Activated CD8-positive, alpha-beta memory T cell treated with anti-CD3 and anti-CD28 coated beads, Interleukin-2, amount 50 U/mL, for 48 hours (primary cell): ENCODE results near the gene LENEP.

Experiments
- DNase-seq: peaks from one replicate; pipeline ENCODE4 v3.0.0-alpha.2; 2020

LENEP gene

DNA sequence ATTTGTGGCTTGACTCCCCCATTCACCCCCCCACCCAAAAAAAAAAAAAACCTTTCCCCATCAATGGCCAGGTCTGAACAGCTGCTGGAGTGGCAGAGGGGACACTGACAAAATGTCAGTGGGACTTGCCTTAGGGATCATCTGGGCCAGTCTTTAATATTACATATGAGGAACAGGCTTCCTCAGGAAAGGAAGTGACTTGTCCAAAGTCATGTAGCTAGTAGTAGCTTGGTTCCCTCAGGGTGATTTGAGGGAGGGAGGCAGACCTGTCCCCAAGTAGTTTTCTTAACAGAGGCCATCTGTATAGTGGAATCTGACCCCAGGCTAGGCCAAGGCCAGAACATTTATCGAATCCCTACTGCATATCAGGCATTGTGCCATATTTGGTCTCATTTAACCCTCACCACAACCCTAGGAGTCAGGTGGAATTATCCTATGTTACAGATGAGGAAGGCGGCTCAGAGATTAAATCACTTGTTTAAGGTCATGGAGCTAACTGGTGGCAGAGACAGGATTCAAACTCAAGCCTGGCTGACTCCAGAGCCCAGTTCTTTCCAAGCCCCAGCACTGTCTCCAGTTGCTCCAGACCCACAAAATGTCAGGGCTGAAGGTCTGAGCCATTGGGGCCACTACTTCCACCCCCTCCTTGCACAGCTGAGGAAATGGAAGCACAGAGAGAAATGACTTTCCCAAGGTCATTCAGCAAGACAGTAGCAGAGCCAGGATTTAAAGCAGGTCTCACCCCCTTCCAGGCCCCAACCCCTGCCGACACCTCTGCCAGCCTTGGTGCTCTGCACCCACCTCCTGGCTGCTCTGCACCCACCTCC, 19.6 kb downstream of the LENEP start:
- peak; percentile 48 for DNase-seq

DNA sequence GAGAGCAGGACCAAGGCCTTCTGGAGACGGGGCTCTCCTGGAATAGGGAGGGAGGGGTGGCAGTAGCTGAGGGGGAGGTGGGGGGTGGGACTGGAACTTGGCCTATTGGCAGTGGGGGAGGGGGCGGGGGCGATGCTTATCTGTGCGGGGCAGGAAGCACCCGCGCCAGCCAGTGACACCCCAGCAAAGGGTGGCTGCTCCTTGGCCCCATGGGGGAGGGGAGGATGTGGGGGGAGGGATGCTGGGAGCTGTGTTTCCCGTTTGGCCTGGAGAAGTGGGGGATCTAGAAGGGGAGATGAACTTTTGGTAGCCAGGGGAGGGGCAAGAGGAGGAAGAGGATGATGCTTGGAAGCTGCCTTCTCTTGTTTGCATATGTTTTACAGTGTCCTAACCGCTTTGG, 20.2 kb downstream of the LENEP start:
- DNase-seq: peak; percentile 50

DNA sequence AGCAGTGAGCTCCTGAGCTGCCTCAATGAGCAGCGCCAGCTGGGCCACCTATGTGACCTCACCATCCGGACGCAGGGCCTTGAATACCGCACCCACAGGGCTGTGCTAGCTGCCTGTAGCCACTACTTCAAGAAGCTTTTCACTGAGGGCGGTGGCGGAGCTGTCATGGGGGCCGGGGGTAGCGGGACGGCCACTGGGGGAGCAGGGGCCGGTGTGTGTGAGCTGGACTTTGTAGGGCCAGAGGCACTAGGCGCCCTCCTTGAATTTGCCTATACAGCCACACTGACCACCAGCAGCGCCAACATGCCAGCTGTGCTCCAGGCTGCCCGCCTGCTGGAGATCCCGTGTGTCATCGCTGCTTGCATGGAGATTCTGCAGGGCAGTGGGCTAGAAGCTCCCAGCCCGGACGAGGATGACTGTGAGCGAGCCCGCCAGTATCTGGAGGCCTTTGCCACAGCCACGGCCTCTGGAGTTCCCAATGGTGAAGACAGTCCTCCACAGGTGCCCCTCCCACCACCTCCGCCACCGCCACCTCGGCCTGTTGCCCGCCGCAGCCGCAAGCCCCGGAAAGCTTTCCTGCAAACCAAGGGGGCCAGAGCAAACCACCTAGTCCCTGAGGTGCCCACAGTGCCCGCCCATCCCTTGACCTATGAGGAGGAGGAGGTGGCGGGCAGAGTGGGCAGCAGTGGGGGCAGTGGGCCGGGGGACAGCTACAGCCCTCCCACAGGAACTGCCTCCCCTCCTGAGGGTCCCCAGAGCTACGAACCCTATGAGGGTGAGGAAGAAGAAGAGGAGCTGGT, 21.5 kb downstream of the LENEP start:
- DNase-seq: peak; percentile 49

DNA sequence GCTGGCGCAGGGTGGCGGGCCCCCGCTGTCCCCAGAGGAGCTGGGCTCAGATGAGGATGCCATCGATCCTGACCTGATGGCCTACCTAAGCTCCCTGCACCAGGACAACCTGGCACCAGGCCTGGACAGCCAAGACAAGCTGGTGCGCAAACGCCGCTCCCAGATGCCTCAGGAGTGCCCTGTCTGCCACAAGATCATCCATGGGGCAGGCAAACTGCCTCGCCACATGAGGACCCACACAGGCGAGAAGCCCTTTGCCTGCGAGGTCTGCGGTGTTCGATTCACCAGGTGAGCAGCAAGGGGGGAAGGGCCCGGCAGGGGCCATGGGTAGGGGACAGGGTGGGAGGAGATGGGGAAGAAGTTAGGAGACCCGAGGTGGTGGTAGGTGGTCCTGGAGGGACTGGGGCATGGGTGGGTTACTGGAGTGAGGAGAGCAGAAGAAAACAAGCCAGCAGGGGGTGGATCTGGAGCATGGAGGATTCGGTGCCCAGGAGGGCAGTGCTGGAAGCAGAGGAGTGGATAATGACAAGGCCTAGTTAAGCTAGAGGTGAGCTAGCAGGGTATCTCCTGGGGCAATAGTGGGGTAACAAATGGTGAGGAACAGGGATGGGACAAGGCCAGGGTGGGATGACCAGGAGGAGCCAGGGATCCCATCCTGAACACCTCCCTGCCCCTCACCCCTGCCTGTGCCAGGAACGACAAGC, 22.3 kb downstream of the LENEP start:
- DNase-seq: peak; percentile 50

- peak; percentile 57 for DNase-seq
Observed at GRCh38 chr1:155016231-155016831, 22.9 kb downstream of the LENEP start.

DNA sequence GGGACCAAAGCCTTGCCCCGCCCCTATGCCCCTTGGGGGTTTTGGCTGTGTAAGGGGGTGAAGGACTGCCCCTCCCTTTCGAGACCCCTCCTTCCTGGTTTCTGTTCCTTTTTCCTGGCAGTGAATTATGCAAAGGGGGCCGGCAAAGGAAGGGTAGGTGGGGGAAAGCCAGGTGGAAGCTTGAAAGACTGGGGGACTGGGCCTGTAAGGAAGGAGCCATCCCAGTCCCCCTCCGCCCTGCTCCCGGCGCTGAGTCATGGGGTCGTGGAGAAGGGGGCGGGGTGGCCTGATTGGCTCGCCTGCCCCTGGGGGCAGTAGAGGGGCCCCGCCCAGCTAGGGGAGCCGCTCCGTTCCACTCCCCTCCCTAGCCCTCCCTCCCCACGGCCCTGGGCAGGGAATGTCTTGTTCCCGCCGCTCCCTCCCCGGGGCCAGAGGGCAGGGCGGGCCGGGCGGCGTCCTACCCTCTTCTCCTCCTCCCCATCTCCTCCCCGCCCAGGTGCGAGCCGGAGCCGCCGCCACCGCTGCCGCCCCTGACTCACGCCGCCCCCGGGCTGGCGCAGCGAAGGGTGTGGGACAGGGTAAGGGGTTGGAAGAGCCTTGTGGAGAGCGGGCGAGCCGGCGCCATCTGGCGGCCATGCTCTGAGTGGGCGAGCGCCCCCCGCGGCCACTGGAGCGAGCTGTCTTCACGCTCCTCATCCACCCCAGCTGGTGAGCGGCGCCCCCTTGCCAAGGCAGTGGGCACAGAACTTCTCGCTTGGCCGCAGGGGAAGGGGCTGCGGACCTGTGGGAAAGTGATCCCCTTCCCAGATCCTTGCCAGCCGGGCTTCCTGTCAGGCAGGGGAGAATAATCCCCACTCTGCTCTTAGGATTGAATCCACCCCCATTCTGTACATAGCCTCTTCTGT, 23.9 kb downstream of the LENEP start:
- DNase-seq: peak; percentile 94

DNA sequence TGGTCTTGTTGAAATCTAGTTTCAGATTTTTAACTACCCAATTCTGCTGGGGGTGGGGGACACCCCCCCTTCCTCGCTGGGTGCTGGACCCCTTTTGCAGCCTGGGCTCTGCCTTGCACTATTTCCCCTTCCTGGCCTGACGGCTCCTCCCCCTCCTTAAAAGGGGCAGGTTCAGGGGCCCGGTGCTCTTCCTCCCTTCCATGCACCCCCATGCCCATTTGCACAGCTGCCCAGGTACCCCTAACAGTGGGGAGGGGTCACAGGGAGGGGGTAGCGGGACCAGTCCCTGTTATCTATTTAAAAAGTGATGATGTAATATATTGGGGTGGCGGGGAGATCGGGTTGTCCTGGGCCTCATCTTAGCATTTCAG, 24.5 kb downstream of the LENEP start:
- DNase-seq: no peak

DNA sequence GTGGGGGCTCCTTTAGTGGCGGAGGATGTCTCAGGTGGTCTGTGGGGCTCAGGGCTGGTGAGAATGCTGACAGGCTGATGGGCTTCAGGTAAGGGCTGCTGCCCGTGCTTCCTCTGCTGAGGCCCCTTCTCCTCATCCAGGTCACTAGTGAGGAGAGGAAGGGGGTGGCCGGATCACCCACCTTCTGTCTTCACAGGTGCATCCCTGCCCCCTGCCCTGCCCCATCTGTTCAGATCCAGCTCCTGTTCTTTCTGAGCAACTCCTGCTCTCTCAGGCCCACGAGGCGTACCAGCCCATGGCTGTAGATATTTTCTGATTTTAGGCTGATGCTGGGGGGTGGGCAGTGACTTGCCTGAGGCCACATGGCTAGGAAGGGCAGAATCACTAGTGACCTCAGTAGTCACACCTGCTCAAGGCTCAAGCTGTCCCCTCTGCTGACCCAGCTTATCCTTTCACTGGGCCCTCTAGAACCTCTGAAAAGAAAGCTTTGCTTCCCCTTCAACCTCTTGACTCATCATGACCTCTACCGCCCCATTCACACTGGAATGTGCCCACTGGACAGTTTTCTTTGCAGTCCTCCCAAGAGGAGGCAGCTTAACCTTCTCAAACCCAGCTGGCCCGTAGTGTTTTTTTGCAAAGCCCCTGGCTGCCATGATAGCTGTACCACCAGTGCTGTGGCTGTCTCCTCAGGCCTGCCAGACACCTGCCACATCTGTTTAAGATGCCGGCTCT, 25.4 kb downstream of the LENEP start:
- no peak for DNase-seq

GRCh38 chr1:155019377-155020245, 26.2 kb downstream of the LENEP start:
- DNase-seq: no peak

- DNase-seq: no peak
Observed at GRCh38 chr1:155022136-155022926, 28.9 kb downstream of the LENEP start.

DNA sequence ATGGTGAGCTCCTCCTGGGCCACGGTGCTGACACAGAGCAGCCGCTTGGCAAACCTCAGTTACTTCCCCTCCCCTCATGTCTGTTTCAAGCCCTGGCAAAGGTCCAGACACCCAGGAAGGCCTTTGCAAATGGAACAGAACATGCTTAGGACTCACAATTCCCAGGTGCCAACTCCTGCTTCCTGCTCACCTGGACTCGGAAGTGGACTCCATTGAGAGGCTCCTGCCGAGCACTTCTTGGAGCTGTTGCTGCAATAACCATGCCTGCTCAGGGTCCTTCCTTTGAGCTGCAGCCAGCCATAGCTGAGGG, 29.5 kb downstream of the LENEP start:
- no peak for DNase-seq

GRCh38 chr1:155023627-155024026, 30.2 kb downstream of the LENEP start:
- DNase-seq: no peak

- no peak for DNase-seq
Observed at GRCh38 chr1:155024315-155024714, 30.9 kb downstream of the LENEP start.

DNA sequence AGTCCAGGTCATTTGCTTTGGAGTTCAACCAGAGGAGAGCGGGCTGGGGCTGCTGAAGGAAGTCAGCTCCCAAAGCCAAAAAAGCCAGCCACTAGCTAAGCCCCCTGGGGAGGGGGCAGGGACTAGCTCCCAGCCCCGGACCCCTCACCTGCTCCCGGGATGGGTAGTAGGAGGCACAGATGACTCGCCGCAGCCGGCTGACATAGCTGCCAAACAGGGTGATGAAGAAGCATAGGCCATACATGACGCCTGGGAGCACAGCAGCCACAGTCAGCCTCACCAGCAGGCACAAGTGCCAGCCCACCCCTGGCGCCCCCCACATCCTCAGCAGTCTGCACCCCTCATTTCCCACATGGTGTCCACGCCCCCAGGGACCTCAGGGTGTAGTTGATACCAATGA, 32.8 kb downstream of the LENEP start:
- DNase-seq: no peak

DNA sequence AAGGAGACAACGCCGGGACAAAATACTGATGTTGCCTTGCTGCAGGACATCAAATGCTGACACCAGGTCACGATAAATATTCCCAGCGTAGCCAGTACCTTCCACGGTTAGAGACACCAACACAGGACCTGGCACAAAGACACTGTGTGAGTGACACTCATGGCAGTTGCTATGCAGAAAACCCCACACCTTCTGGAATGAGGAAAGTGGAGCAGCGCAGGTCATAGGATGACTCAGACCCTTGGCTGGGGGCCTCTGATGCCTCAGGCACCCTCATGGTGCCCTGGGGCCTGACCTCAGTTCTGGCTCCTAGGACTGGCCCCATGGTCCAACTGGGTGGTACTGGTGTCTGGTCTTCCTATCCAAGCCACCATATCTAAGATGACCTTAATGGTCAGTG, 33.2 kb downstream of the LENEP start:
- no peak for DNase-seq

- no peak for DNase-seq
Observed at GRCh38 chr1:155029513-155030242, 36.3 kb downstream of the LENEP start.

DNA sequence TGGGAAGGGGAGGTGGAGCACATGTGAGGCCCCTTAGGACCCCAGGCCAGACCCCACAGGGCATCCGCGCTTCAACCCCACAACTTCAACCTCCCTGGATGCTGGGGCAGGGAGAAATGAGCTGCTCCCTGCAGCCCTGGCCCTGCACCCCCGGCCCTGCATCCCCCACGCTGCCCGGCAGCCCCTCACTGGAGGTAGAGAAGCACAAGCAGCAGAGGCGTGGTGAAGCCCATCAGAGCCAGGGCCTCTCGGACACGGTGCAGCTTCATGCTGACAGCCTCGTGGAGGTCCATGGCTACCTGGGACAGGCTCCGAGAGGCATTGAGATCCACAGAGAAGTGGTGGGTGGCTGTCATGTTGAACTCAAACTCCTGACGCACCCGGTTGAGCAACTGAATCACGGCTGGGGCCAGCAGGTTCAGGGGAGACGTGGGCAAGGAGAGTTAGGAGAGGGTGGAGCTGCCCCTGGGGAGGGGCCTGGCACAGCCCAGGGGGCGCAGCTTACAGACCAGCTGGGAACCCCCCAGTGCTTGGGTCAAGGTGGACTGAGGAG, 36.9 kb downstream of the LENEP start:
- DNase-seq: no peak

DNA sequence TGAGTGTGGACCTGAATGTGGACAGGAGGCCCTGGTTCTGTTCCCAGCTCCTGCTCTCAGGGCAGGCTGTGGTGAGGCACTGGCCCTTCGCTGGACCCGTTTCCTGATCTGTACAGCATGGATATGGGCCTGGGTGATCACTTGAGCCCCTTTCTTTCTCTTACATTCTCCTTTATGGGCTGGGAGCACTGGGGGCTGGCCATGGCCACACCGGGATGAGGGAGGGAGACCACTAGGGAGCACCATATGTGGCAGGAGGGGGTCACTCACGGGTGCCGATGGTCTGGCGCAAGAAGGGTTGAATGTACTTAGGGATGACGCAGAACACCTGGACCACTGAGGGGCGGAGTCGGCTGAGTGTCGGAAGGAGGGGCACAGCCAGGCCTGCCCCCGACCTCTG, 37.5 kb downstream of the LENEP start:
- no peak for DNase-seq

GRCh38 chr1:155032886-155033285, 39.5 kb downstream of the LENEP start:
- no peak for DNase-seq
